SK-N-SH (cell line): ENCODE data around the gene MID1. TPM values are rescaled to one million over a fixed set of nuclear protein-coding genes. Genes with fewer than 3 reads are reported as not detected.

Experiments used
- CTCF ChIA-PET: fragments of 300-600, 350-600 bp; formaldehyde crosslinking; extraction: SDS; loops from one replicate; lab custom pipeline; 2021; lab: Yijun Ruan, JAX
- POLR2A ChIA-PET: fragments of 350-600 bp; sonication (Branson Sonifier 250); formaldehyde crosslinking; extraction: SDS; loops from one replicate; lab custom pipeline; 2020; ENCODE audit warnings: antibody characterized with exemption, inconsistent platforms; lab: Yijun Ruan, JAX
- DNase-seq: peaks from one replicate; pipeline ENCODE4 v3.0.0; 2012
- H2AFZ ChIP-seq: fragments of 200-600 bp; sonication (generic); 2 replicates; pipeline ENCODE4 v1.8.1; 2016; ENCODE audit warnings: antibody characterized with exemption, mild to moderate bottlenecking, low read depth
- H3F3A ChIP-seq: fragments of 200-600 bp; sonication (generic); replicated peaks from 2 replicates; pipeline ENCODE3; 2016; ENCODE audit warnings: antibody characterized with exemption, mild to moderate bottlenecking; ENCODE audit not compliant: insufficient read depth
- H3K27ac ChIP-seq, 2 experiments: fragments of 200-500 bp in 1 of 2; fragments of 200-600 bp in 1 of 2; sonication (Bioruptor generic) in 1 of 2; sonication (generic), shearing (Covaris generic) in 1 of 2; 2 replicates each; pipeline versions ENCODE4 v1.5.1 to v1.6.1; 2014 to 2016; ENCODE audit warnings: low read depth in 2 of 2, inconsistent platforms in 1 of 2, low read length in 1 of 2, mild to moderate bottlenecking in 1 of 2, mixed read lengths in 1 of 2
- H3K27me3 ChIP-seq: fragments of 200-600 bp; sonication (generic), shearing (Covaris generic); 2 replicates; pipeline ENCODE4 v1.6.1; 2016; ENCODE audit warnings: mixed run types; ENCODE audit not compliant: insufficient read depth
- H3K36me3 ChIP-seq, 2 experiments: fragments of 200-500 bp in 1 of 2; fragments of 200-600 bp in 1 of 2; sonication (Bioruptor generic) in 1 of 2; sonication (generic) in 1 of 2; replicated peaks in 1 of 2; 2 replicates each; pipeline versions ENCODE3 to v1.5.1; 2014 to 2016; ENCODE audit warnings: low read length in 1 of 2, mild to moderate bottlenecking in 1 of 2; ENCODE audit not compliant: insufficient read depth in 2 of 2, control insufficient read depth in 1 of 2
- H3K4me1 ChIP-seq, 2 experiments: fragments of 200-500 bp in 1 of 2; fragments of 200-600 bp in 1 of 2; sonication (Bioruptor generic) in 1 of 2; sonication (generic), shearing (Covaris generic) in 1 of 2; 2 replicates each; pipeline versions ENCODE4 v1.5.1 to v1.6.1; 2014 to 2016; ENCODE audit warnings: low read depth in 1 of 2, low read length in 1 of 2, mixed run types in 1 of 2; ENCODE audit not compliant: insufficient read depth in 2 of 2, control insufficient read depth in 1 of 2
- H3K4me2 ChIP-seq: fragments of 200-600 bp; sonication (generic), shearing (Covaris generic); 2 replicates; pipeline ENCODE4 v1.6.1; 2017; ENCODE audit warnings: mixed run types
- H3K4me3 ChIP-seq, 2 experiments: fragments of 200-500 bp in 1 of 2; fragments of 200-600 bp in 1 of 2; sonication (Bioruptor generic) in 1 of 2; sonication (generic), shearing (Covaris generic) in 1 of 2; 2 replicates each; pipeline versions ENCODE4 v1.5.1 to v1.8.1; 2014 to 2016; ENCODE audit warnings: low read depth in 2 of 2, inconsistent platforms in 1 of 2, low read length in 1 of 2, mild to moderate bottlenecking in 1 of 2, mixed read lengths in 1 of 2, moderate library complexity in 1 of 2
- H3K79me2 ChIP-seq: fragments of 200-600 bp; sonication (generic); 2 replicates; pipeline ENCODE4 v1.8.1; 2017; ENCODE audit warnings: mild to moderate bottlenecking; ENCODE audit not compliant: insufficient read depth
- H3K9ac ChIP-seq: fragments of 200-600 bp; sonication (generic); 2 replicates; pipeline ENCODE4 v1.6.1; 2017; ENCODE audit warnings: mixed run types
- H3K9me2 ChIP-seq: fragments of 200-600 bp; sonication (generic); 2 replicates; pipeline ENCODE4 v1.6.1; 2017; ENCODE audit warnings: mixed run types
- H3K9me3 ChIP-seq: fragments of 200-600 bp; sonication (generic); 2 replicates; pipeline ENCODE4 v1.6.1; 2017; ENCODE audit warnings: mixed run types, mild to moderate bottlenecking, moderate library complexity
- H4K20me1 ChIP-seq: fragments of 200-600 bp; sonication (generic); 2 replicates; pipeline ENCODE4 v1.6.1; 2017; ENCODE audit warnings: mild to moderate bottlenecking, mixed run types; ENCODE audit not compliant: insufficient read depth
- ELF1 ChIP-seq: IDR thresholded peaks from 2 replicates; pipeline ENCODE4 v1.4.0; 2012
- EZH2phosphoT487 ChIP-seq: fragments of 200-600 bp; sonication (generic); IDR thresholded peaks from 2 replicates; pipeline ENCODE4 v1.6.1; 2017; ENCODE audit warnings: low read depth, mixed run types, mild to moderate bottlenecking, antibody characterized with exemption, moderate library complexity, borderline replicate concordance
- FOSL2 ChIP-seq: IDR thresholded peaks from 2 replicates; pipeline ENCODE4 v1.4.0; 2012; ENCODE audit warnings: low read depth, mild to moderate bottlenecking, moderate library complexity, borderline replicate concordance
- FOXM1 ChIP-seq: IDR thresholded peaks from 2 replicates; pipeline ENCODE4 v1.4.0; 2012; ENCODE audit warnings: low read depth, mild to moderate bottlenecking
- GABPA ChIP-seq: IDR thresholded peaks from 2 replicates; pipeline ENCODE4 v1.4.0; 2012; ENCODE audit warnings: low read depth, mild to moderate bottlenecking
- JUND ChIP-seq: IDR thresholded peaks from 2 replicates; pipeline ENCODE4 v1.4.0; 2012
- NFIC ChIP-seq: IDR thresholded peaks from 2 replicates; pipeline ENCODE4 v1.4.0; 2012; ENCODE audit warnings: borderline replicate concordance
- POLR2AphosphoS5 ChIP-seq: IDR thresholded peaks from 2 replicates; pipeline ENCODE4 v1.6.1; 2012; ENCODE audit warnings: low read depth, low read length
- RAD21 ChIP-seq: IDR thresholded peaks from 2 replicates; pipeline ENCODE4 v1.6.1; 2012; ENCODE audit warnings: mild to moderate bottlenecking, low read length
- RCOR1 ChIP-seq: fragments of 150-350 bp; IDR thresholded peaks from 2 replicates; pipeline ENCODE4 v1.6.1; 2017; ENCODE audit warnings: antibody characterized with exemption, low read length
- SIN3A ChIP-seq: IDR thresholded peaks from 2 replicates; pipeline ENCODE4 v1.6.1; 2012; ENCODE audit warnings: low read depth, mild to moderate bottlenecking, low read length, moderate library complexity, borderline replicate concordance
- TCF12 ChIP-seq: IDR thresholded peaks from 2 replicates; pipeline ENCODE4 v1.4.0; 2012
- TEAD4 ChIP-seq: IDR thresholded peaks from 2 replicates; pipeline ENCODE4 v1.4.0; 2012; ENCODE audit warnings: mild to moderate bottlenecking, borderline replicate concordance; ENCODE audit not compliant: insufficient read depth
- USF1 ChIP-seq: IDR thresholded peaks from 2 replicates; pipeline ENCODE4 v1.4.0; 2012; ENCODE audit warnings: low read depth, borderline replicate concordance
- YY1 ChIP-seq: IDR thresholded peaks from 2 replicates; pipeline ENCODE4 v1.4.0; 2012; ENCODE audit warnings: low read depth, mild to moderate bottlenecking
- ZBTB33 ChIP-seq: IDR thresholded peaks from 2 replicates; pipeline ENCODE4 v1.4.0; 2012; ENCODE audit warnings: low read depth, borderline replicate concordance
- WGBS: methylation state at CpG from one replicate; pipeline ENCODE4 v1.1.6; 2017; ENCODE audit warnings: low lambda C conversion rate; 5-methylcytosine and 5-hydroxymethylcytosine counted together
- polyA plus RNA-seq, 3 experiments: library from polyadenylated mRNA; depleted of rRNA; stranded (reverse); fragments of >200 nt; gene quantifications; 2 replicates each; pipeline ENCODE4 v1.2.3, GENCODE V29; 2012
- TF ChIP-seq, protein P1 (sequence below): fragments of 150-350 bp; IDR thresholded peaks from 2 replicates; pipeline ENCODE4 v1.6.1; 2016; ENCODE audit warnings: mild to moderate bottlenecking, low read depth, low read length
- TF ChIP-seq, protein P2 (sequence below): IDR thresholded peaks from 2 replicates; pipeline ENCODE4; 2012
- TF ChIP-seq, protein P3 (sequence below): IDR thresholded peaks from 2 replicates; pipeline ENCODE4 v1.6.1; 2012; ENCODE audit warnings: mild to moderate bottlenecking, low read depth, low read length, moderate library complexity
- TF ChIP-seq, protein P4 (sequence below): fragments of 200-600 bp; sonication (generic); IDR thresholded peaks from 2 replicates; pipeline ENCODE4 v1.6.1; 2017; ENCODE audit warnings: antibody characterized with exemption, mild to moderate bottlenecking, moderate library complexity

Gene MID1
- polyA plus RNA-seq, 1 of the 3 experiments (the other 2 are of a cell fraction): 10.4 TPM

- TF ChIP-seq, protein P1, sequence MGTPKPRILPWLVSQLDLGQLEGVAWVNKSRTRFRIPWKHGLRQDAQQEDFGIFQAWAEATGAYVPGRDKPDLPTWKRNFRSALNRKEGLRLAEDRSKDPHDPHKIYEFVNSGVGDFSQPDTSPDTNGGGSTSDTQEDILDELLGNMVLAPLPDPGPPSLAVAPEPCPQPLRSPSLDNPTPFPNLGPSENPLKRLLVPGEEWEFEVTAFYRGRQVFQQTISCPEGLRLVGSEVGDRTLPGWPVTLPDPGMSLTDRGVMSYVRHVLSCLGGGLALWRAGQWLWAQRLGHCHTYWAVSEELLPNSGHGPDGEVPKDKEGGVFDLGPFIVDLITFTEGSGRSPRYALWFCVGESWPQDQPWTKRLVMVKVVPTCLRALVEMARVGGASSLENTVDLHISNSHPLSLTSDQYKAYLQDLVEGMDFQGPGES: no peak
- no peak for TF ChIP-seq TEAD4
- no peak for TF ChIP-seq NFIC
- TF ChIP-seq ELF1: no peak
- no peak for TF ChIP-seq TCF12
Measured at GRCh38 chrX:10636851-10637250, 16.5 kb upstream of the MID1 start (continued).

DNA sequence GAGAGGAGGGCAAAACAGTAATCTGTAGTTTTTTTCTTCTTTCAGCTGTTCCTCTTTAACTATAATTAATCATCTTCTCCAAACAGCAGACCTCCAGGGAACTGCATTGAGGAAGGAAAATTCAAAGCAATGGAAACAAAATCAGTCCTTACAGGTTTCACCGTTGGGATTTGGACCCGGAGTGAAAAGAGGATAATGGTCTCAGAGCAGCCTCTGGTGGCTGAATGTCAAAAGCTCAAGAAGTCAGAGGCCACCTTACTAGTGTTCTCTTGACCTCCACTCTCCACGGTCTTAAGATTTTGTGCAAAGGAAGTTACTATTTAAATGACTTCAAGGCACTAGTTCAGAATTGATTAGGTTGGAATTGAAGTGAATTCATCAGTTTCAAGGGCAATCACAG lies 16.0 kb upstream of the MID1 start:
- Histone ChIP-seq H3K27me3 (no peaks in the 10 kb centered on the region), H3K9ac (peak overlapping the region; percentile 1; the same call in 1 of the 2 replicates), H3K4me3 (no peak overlapping the region), H3K79me2 (no peaks in the 10 kb centered on the region), H3K9me2 (no peaks in the 10 kb centered on the region), H3K4me2 (0 out of 2 replicates have a peak overlapping the region, but pooled peaks have one; percentile 5), H3K36me3 (no peaks in the 10 kb centered on the region), H3K27ac (peak overlapping the region; percentile 47 to 88; a peak in 3 of 4 replicates), H4K20me1 (no peaks in the 10 kb centered on the region), H3K9me3 (no peaks in the 10 kb centered on the region), H3F3A (peaks cover 24% of the 10 kb centered on the region), H2AFZ (peak overlapping the region; percentile 6; the same call in 1 of the 2 replicates), H3K4me1 (peaks cover 0 to 10% of the 10 kb centered on the region in 2 experiments; a peak in 3 of 4 replicates)
- 0% methylated on average over 3 of the region's 3 CpGs for WGBS
- DNase-seq: peak; percentile 39
- ChIA-PET CTCF (interaction anchor here (0.7 to 2.1 kb wide), 21 partner anchors 9 to 517 kb away, joined by 3 to 40 read pairs (median 4); no protein-coding TSS in a partner anchor), POLR2A (no interaction called here)
- TF ChIP-seq TCF12 (no peak), JUND (no peak), EZH2phosphoT487 (no peak), YY1 (no peak), GABPA (no peak), NFIC (no peak), SIN3A (no peak), POLR2AphosphoS5 (no peak), RAD21 (peak; percentile 88), FOXM1 (no peak), RCOR1 (no peak), USF1 (no peak), FOSL2 (no peak), ZBTB33 (no peak), TEAD4 (no peak), ELF1 (no peak)
- TF ChIP-seq, protein P2, sequence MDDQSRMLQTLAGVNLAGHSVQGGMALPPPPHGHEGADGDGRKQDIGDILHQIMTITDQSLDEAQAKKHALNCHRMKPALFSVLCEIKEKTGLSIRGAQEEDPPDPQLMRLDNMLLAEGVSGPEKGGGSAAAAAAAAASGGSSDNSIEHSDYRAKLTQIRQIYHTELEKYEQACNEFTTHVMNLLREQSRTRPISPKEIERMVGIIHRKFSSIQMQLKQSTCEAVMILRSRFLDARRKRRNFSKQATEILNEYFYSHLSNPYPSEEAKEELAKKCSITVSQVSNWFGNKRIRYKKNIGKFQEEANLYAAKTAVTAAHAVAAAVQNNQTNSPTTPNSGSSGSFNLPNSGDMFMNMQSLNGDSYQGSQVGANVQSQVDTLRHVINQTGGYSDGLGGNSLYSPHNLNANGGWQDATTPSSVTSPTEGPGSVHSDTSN: no peak
- TF ChIP-seq, protein P3, sequence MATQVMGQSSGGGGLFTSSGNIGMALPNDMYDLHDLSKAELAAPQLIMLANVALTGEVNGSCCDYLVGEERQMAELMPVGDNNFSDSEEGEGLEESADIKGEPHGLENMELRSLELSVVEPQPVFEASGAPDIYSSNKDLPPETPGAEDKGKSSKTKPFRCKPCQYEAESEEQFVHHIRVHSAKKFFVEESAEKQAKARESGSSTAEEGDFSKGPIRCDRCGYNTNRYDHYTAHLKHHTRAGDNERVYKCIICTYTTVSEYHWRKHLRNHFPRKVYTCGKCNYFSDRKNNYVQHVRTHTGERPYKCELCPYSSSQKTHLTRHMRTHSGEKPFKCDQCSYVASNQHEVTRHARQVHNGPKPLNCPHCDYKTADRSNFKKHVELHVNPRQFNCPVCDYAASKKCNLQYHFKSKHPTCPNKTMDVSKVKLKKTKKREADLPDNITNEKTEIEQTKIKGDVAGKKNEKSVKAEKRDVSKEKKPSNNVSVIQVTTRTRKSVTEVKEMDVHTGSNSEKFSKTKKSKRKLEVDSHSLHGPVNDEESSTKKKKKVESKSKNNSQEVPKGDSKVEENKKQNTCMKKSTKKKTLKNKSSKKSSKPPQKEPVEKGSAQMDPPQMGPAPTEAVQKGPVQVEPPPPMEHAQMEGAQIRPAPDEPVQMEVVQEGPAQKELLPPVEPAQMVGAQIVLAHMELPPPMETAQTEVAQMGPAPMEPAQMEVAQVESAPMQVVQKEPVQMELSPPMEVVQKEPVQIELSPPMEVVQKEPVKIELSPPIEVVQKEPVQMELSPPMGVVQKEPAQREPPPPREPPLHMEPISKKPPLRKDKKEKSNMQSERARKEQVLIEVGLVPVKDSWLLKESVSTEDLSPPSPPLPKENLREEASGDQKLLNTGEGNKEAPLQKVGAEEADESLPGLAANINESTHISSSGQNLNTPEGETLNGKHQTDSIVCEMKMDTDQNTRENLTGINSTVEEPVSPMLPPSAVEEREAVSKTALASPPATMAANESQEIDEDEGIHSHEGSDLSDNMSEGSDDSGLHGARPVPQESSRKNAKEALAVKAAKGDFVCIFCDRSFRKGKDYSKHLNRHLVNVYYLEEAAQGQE: no peak
- TF ChIP-seq, protein P4, sequence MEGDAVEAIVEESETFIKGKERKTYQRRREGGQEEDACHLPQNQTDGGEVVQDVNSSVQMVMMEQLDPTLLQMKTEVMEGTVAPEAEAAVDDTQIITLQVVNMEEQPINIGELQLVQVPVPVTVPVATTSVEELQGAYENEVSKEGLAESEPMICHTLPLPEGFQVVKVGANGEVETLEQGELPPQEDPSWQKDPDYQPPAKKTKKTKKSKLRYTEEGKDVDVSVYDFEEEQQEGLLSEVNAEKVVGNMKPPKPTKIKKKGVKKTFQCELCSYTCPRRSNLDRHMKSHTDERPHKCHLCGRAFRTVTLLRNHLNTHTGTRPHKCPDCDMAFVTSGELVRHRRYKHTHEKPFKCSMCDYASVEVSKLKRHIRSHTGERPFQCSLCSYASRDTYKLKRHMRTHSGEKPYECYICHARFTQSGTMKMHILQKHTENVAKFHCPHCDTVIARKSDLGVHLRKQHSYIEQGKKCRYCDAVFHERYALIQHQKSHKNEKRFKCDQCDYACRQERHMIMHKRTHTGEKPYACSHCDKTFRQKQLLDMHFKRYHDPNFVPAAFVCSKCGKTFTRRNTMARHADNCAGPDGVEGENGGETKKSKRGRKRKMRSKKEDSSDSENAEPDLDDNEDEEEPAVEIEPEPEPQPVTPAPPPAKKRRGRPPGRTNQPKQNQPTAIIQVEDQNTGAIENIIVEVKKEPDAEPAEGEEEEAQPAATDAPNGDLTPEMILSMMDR: peak; percentile 78
